SU-DHL-6 (cell line): Measurements from ENCODE around the gene EXO5.
A peak's percentile ranks its signal among the peaks of the same experiment; 100 is the strongest.

Experiments
- H2AFZ ChIP-seq: fragments of 200-600 bp; sonication (generic); 2 replicates; pipeline ENCODE4 v1.6.1; 2014; ENCODE audit warnings: low read depth, mild to moderate bottlenecking, moderate library complexity, mixed read lengths, antibody characterized with exemption, low read length; ENCODE audit not compliant: severe bottlenecking
- H3F3A ChIP-seq: fragments of 200-600 bp; shearing (Covaris generic); 2 replicates; pipeline ENCODE4 v1.6.0; 2016; ENCODE audit warnings: antibody characterized with exemption, mild to moderate bottlenecking; ENCODE audit not compliant: insufficient read depth
- H3K27ac ChIP-seq: fragments of 200-600 bp; sonication (generic); 2 replicates; pipeline ENCODE4 v1.5.1; 2016; ENCODE audit warnings: low read depth, mild to moderate bottlenecking, low read length, moderate library complexity, mixed read lengths
- H3K27me3 ChIP-seq: fragments of 200-600 bp; sonication (generic), shearing (Covaris generic); 2 replicates; pipeline ENCODE4 v1.6.0; 2014; ENCODE audit warnings: mild to moderate bottlenecking, low read length
- H3K36me3 ChIP-seq: fragments of 200-600 bp; sonication (generic); 2 replicates; pipeline ENCODE4 v1.6.1; 2014; ENCODE audit warnings: mild to moderate bottlenecking, low read length, mixed read lengths
- H3K4me2 ChIP-seq: fragments of 300-600, 200-600 bp; shearing (Covaris generic), sonication (generic); 2 replicates; pipeline ENCODE4 v1.6.0; 2014; ENCODE audit warnings: low read length, low read depth, mild to moderate bottlenecking; ENCODE audit not compliant: poor library complexity, severe bottlenecking
- H3K4me3 ChIP-seq: fragments of 200-600 bp; sonication (generic); 2 replicates; pipeline ENCODE4 v1.5.1; 2014; ENCODE audit warnings: antibody characterized with exemption, low read length, mild to moderate bottlenecking, mixed read lengths; ENCODE audit not compliant: insufficient read depth, poor library complexity, severe bottlenecking
- H3K79me2 ChIP-seq: fragments of 200-600 bp; sonication (generic); 2 replicates; pipeline ENCODE4 v1.6.1; 2014; ENCODE audit warnings: mild to moderate bottlenecking, low read length, moderate library complexity; ENCODE audit not compliant: insufficient read depth
- H3K9ac ChIP-seq: fragments of 200-600 bp; sonication (generic); 2 replicates; pipeline ENCODE4 v1.7.0; 2014; ENCODE audit warnings: mild to moderate bottlenecking, low read length
- H3K9me2 ChIP-seq: fragments of 200-600 bp; sonication (generic); replicated peaks from 2 replicates; pipeline ENCODE4 v1.6.1; 2014; ENCODE audit warnings: low read length; ENCODE audit not compliant: insufficient read depth
- H3K9me3 ChIP-seq: fragments of 200-600 bp; sonication (generic); 2 replicates; pipeline ENCODE4 v1.6.1; 2014; ENCODE audit warnings: low read length, mixed read lengths; ENCODE audit not compliant: insufficient read depth
- H4K20me1 ChIP-seq: fragments of 200-600 bp; sonication (generic); 2 replicates; pipeline ENCODE4 v1.6.1; 2014; ENCODE audit warnings: low read depth, mild to moderate bottlenecking, antibody characterized with exemption, low read length, moderate library complexity, mixed read lengths
- CTCF ChIP-seq: fragments of 200-600 bp; sonication (generic); IDR thresholded peaks from one replicate; pipeline ENCODE4 v1.5.1; 2017; ENCODE audit warnings: antibody characterized with exemption, mild to moderate bottlenecking, low read length, moderate library complexity; ENCODE audit not compliant: insufficient read depth, poor library complexity, severe bottlenecking
- EZH2phosphoT487 ChIP-seq: fragments of 200-600 bp; sonication (generic), shearing (Covaris generic); conservative IDR thresholded peaks from 2 replicates; pipeline ENCODE4 v1.6.1; 2018; ENCODE audit warnings: mild to moderate bottlenecking, antibody characterized with exemption, low read length, moderate library complexity, mixed read lengths

The EXO5 gene

GRCh38 chr1:40507973-40508372 lies 594 bp upstream of the EXO5 start:
- H3K4me2 ChIP-seq: peak overlapping the region; percentile 86
- TF ChIP-seq EZH2phosphoT487: no peak
- TF ChIP-seq CTCF: no peak
- H3K79me2 ChIP-seq: peaks cover 32% of the 10 kb centered on the region

GRCh38 chr1:40519517-40519916 lies 10.9 kb downstream of the EXO5 start:
- H3K27me3 ChIP-seq: no peaks in the 10 kb centered on the region
- H3K9me3 ChIP-seq: peaks cover 6% of the 10 kb centered on the region; the same call in 1 of the 2 replicates

More at GRCh38 chr1:40507973-40508372, 594 bp upstream of the EXO5 start:
- H4K20me1 ChIP-seq: no peaks in the 10 kb centered on the region
- H3K9ac ChIP-seq: peak overlapping the region; percentile 89
- H3K27me3 ChIP-seq: no peaks in the 10 kb centered on the region
- peaks cover 5% of the 10 kb centered on the region; the same call in 1 of the 2 replicates for H3F3A ChIP-seq
- no peaks in the 10 kb centered on the region for H3K9me2 ChIP-seq
- peak overlapping the region; percentile 56 for H3K27ac ChIP-seq
- peak overlapping the region; percentile 88 for H2AFZ ChIP-seq
- H3K4me3 ChIP-seq: peak overlapping the region; percentile 87
- H3K36me3 ChIP-seq: peaks cover 21% of the 10 kb centered on the region
- H3K9me3 ChIP-seq: peaks cover 11% of the 10 kb centered on the region; the same call in 1 of the 2 replicates

GRCh38 chr1:40530735-40531380 lies 22.3 kb downstream of the EXO5 start:
- Histone ChIP-seq H3K4me3 (peak overlapping the region; percentile 80), H3K9me3 (no peaks in the 10 kb centered on the region), H3K4me2 (peak overlapping the region; percentile 99), H3K36me3 (peaks cover 6% of the 10 kb centered on the region; the same call in 1 of the 2 replicates), H3K27ac (no peak overlapping the region), H3K27me3 (no peaks in the 10 kb centered on the region), H3F3A (no peaks in the 10 kb centered on the region; the same call in 1 of the 2 replicates), H3K79me2 (peaks cover 5% of the 10 kb centered on the region; the same call in 1 of the 2 replicates), H4K20me1 (no peaks in the 10 kb centered on the region), H2AFZ (peak overlapping the region; percentile 96), H3K9ac (peak overlapping the region; percentile 74), H3K9me2 (no peaks in the 10 kb centered on the region)
- TF ChIP-seq CTCF (no peak), EZH2phosphoT487 (no peak)

More at GRCh38 chr1:40519517-40519916, 10.9 kb downstream of the EXO5 start:
- no peak overlapping the region for H2AFZ ChIP-seq
- peaks cover 15% of the 10 kb centered on the region for H3K36me3 ChIP-seq
- no peak overlapping the region for H3K9ac ChIP-seq
- H3K79me2 ChIP-seq: peaks cover 7% of the 10 kb centered on the region; the same call in 1 of the 2 replicates
- no peaks in the 10 kb centered on the region for H3K9me2 ChIP-seq
- no peak overlapping the region for H3K4me3 ChIP-seq
- H3F3A ChIP-seq: no peaks in the 10 kb centered on the region
- H3K27ac ChIP-seq: no peak overlapping the region
- no peak for TF ChIP-seq CTCF
- no peak for TF ChIP-seq EZH2phosphoT487
- H3K4me2 ChIP-seq: no peak overlapping the region
- no peaks in the 10 kb centered on the region for H4K20me1 ChIP-seq
